Pancreas (tissue), 10 donors: ENCODE data around the gene MADCAM1. TPM values are rescaled to one million over a fixed set of nuclear protein-coding genes. Genes with fewer than 3 reads are reported as not detected.

ENCODE experiments used
- ATAC-seq, 4 donors: fragments of 200-7000 bp; cut with Tn5 transposase; one replicate each; pipeline versions ENCODE4 v1.8.0 to v1.9.1; 2020; ENCODE audit warnings: mild to moderate bottlenecking in 4 of 4, moderate library complexity in 4 of 4
- DNase-seq, 6 donors: peaks; one replicate each; pipeline ENCODE4 v3.0.0-alpha.2; 2020
- FAIRE-seq: peaks from 2 replicates; lab custom pipeline; 2012; peaks lifted over from hg19 to GRCh38; lab: Jason Lieb, UNC
- H3K27ac ChIP-seq, 4 donors: fragments of 200-600 bp; sonication (generic); 1 replicate in 3 of 4; 2 replicates in 1 of 4; pipeline versions ENCODE4 v1.5.0 to v1.8.0; 2020
- H3K27me3 ChIP-seq, 4 donors: fragments of 200-600 bp; one replicate each; pipeline ENCODE4 v1.8.0; 2021
- H3K36me3 ChIP-seq, 3 donors: fragments of 200-600 bp; sonication (generic) in 1 of 3; one replicate each; pipeline versions ENCODE4 v1.5.0 to v1.8.0; 2020 to 2021
- H3K4me1 ChIP-seq, 3 donors: fragments of 200-600 bp; one replicate each; pipeline ENCODE4 v1.8.0; 2021
- H3K4me3 ChIP-seq, 4 donors: fragments of 200-600 bp; sonication (generic) in 2 of 4; one replicate each; pipeline versions ENCODE4 v1.5.0 to v1.8.0; 2020 to 2021
- H3K9me3 ChIP-seq, 4 donors: fragments of 200-600 bp; one replicate each; pipeline ENCODE4 v1.8.0; 2021
- CTCF ChIP-seq, 4 donors: fragments of 200-600 bp; sonication (generic) in 3 of 4; IDR thresholded peaks; one replicate each; pipeline versions ENCODE4 v1.5.0 to v1.8.0; 2021; ENCODE audit warnings: antibody characterized with exemption in 4 of 4
- WGBS, 2 donors: extraction: QIAGEN DNeasy Blood & Tissue Kit; methylation state at CpG; one replicate each; pipeline ENCODE4 v1.1.7; 2013; 5-methylcytosine and 5-hydroxymethylcytosine counted together
- intact Hi-C, 3 donors: fragments of 100-400 bp; cut with DNase I; formaldehyde crosslinking; loops; one replicate each; pipeline versions ENCODE4 v1.11.1 to v1.14.2; 2022
- polyA plus RNA-seq, 2 donors: library from polyadenylated mRNA; stranded (reverse); fragments of 200-250 nt; gene quantifications; one replicate each; pipeline ENCODE4 v1.2.3, GENCODE V29; 2013
- total RNA-seq, 6 donors: library from RNA; stranded (reverse); fragmentation: NEBNext Ultra II Directional in 4 of 6; extraction: Animal tissue kit (Norgen Biotek cat#: 25700) in 4 of 6; gene quantifications; one replicate each; pipeline versions ENCODE4 v1.2.1 to v1.2.4, GENCODE V29; 2021 to 2023
- donor health status: healthy with polysubstance abuse.
- donor health status: DM: no; HTN: no; CAD: no; lungs with moderate emphysema.
- donor health status: DM: no; HTN: no; CAD: no.
- donor health status: control.
- donor health status: control.
- donor health status: Bipolar disorder and iron deficiency.
- donor health status: DM: yes; HTN: yes; CAD: no.
- donor health status: DM: no; HTN: no; CAD: no.
- donor health status: DM: no; HTN: no; CAD: no.
- donor health status: DM: yes; HTN: yes; CAD: no.

MADCAM1 gene
- total and polyA plus RNA-seq, 8 donors = 0.66 to 7.5 (median 1.8) TPM

- Histone ChIP-seq H3K27me3 (no peaks in the 10 kb centered on the region), H3K4me1 (peaks cover 0 to 4% (median 0%) of the 10 kb centered on the region in 3 donors), H3K9me3 (no peaks in the 10 kb centered on the region), H3K27ac (no peak overlapping the region), H3K4me3 (no peak overlapping the region), H3K36me3 (no peaks in the 10 kb centered on the region)
- no peak for DNase-seq
- no peak for FAIRE-seq
- TF ChIP-seq CTCF (IDR thresholded peaks at IDR 0.05) = no peak
- intact Hi-C loops = no loop called here
- ATAC-seq = no peak
- 37 to 61% methylated on average over 13 of the region's 13 CpGs for WGBS, 2 donors
Measured at GRCh38 chr19:525857-526419, 29.7 kb downstream of the MADCAM1 start.

GRCh38 chr19:530134-531008 is 34.1 kb downstream of the MADCAM1 start:
- no peaks in the 10 kb centered on the region for H3K9me3 ChIP-seq
- no peak for FAIRE-seq
- H3K27ac ChIP-seq = peak overlapping the region; percentile 77 to 94 (median 86)
- TF ChIP-seq CTCF (IDR thresholded peaks at IDR 0.05) = no peak
- peaks cover 7 to 21% (median 12%) of the 10 kb centered on the region in 3 donors for H3K4me1 ChIP-seq
- no peaks in the 10 kb centered on the region for H3K27me3 ChIP-seq
- intact Hi-C loops = no loop called here
- WGBS, 2 donors = 57 to 62% methylated on average over 38 of the region's 38 CpGs
- ATAC-seq = peak in 2 of 4 donors; percentile 10 to 15
- peak in 3 of 6 donors; percentile 54 to 82 (median 58) for DNase-seq
- no peaks in the 10 kb centered on the region for H3K36me3 ChIP-seq
- H3K4me3 ChIP-seq = peak overlapping the region; percentile 87 to 100 (median 96)

GRCh38 chr19:531009-531752 is 34.9 kb downstream of the MADCAM1 start:
- ATAC-seq (peak; percentile 65 to 83 (median 80)), DNase-seq (peak; percentile 73 to 98 (median 91)), FAIRE-seq (no peak)
- H3K36me3 ChIP-seq = peaks cover 0 to 2% (median 0%) of the 10 kb centered on the region in 3 donors
- no peaks in the 10 kb centered on the region for H3K9me3 ChIP-seq
- TF ChIP-seq CTCF (IDR thresholded peaks at IDR 0.05) = no peak
- no peaks in the 10 kb centered on the region for H3K27me3 ChIP-seq
- WGBS, 2 donors = 0 to 1% methylated on average over 31 to 103 of the region's 103 CpGs
- intact Hi-C loops = no loop called here
- H3K4me1 ChIP-seq = peaks cover 7 to 23% (median 13%) of the 10 kb centered on the region in 3 donors
- peak overlapping the region; percentile 87 to 100 (median 96) for H3K4me3 ChIP-seq
- peak overlapping the region; percentile 77 to 94 (median 86) for H3K27ac ChIP-seq

- DNase-seq = peak in 1 of 6 donors; percentile 59
- TF ChIP-seq CTCF (IDR thresholded peaks at IDR 0.05) = no peak
- 1% methylated on average over 59 to 84 of the region's 84 CpGs for WGBS, 2 donors
- Histone ChIP-seq H3K27me3 (no peaks in the 10 kb centered on the region), H3K4me3 (peak within 1 kb of the TSS; percentile 93 to 100 (median 96)), H3K27ac (peak within 1 kb of the TSS; percentile 78 to 94 (median 86)), H3K4me1 (peaks cover 7 to 23% (median 13%) of the 10 kb centered on the region in 3 donors), H3K36me3 (peaks cover 0 to 10% (median 6%) of the 10 kb centered on the region in 3 donors), H3K9me3 (no peaks in the 10 kb centered on the region)
- FAIRE-seq = no peak
- intact Hi-C loops = no loop called here
- peak; percentile 3 to 8 (median 5) for ATAC-seq
Measured at GRCh38 chr19:531753-532560, 35.7 kb downstream of the MADCAM1 start, which contains the start of gene CDC34. CDC34 (plus strand) TSS chr19:531760; CDS start chr19:531932, 172 bp downstream.
